ENCODE measurements around the gene MDGA2.
"Not testable (repeated sequence)": the region's sequence is repeated elsewhere in the genome, so short reads cannot be mapped to it uniquely, and the experiment has no call there.

MDGA2 gene

DNA sequence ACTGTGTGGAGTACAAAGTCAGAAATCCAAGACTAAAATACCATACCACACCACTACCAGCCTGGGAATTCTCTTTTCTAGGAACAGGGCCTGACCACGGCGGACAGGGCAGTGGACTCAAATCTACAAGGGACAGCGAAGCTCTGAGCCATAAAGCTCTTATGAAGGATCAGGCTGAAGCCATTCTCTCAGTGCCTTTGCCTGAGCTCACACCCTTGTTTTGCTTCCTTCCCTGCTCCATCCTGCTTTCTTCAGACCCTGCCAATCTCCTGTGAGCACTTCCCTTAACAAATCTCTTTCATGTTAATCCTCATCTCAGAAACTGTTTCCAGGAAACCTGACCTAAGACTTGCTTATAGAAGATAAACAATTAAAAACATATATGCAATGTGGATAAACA is 398.5 kb downstream of the MDGA2 start:
- Mint-ChIP-seq H3K9me3 (peaks cover 10% of the 10 kb centered on the region), H3K4me1 (no peaks in the 10 kb centered on the region), H3K27me3 (no peaks in the 10 kb centered on the region), H3K27ac (ENCODE audit: low read depth) (no peak overlapping the region), H3K36me3 (ENCODE audit: insufficient read depth) (no peaks in the 10 kb centered on the region), H3K4me3 (no peak overlapping the region)
- ATAC-seq (replicated peaks; ENCODE audit: extremely low read depth, poor library complexity, severe bottlenecking) (no peak), DNase-seq (ENCODE audit: low spot score in 2 of 2) (no peak)

DNA sequence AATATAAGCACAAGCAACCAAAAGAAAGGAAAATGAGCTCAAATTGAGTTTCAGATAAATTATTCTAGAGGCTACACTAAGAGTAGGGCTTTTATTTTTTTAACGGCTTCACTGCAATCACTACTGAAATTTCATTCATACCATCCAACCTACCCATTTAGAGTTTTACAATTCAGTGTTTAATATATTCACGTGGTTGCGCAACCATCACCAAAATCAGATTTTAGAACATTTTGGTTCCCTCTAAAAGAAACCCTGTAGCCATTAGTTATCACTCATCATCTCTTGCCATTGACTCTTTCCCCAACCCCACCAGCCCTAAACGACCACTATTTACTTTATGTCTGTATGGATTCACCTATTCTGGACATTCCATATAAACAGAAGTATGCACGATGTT is 401.5 kb downstream of the MDGA2 start:
- H3K27me3 Mint-ChIP-seq, result no peaks in the 10 kb centered on the region
- no peak for DNase-seq (ENCODE audit: low spot score in 2 of 2)
- peaks cover 10% of the 10 kb centered on the region for H3K9me3 Mint-ChIP-seq

GRCh38 chr14:47270715-47271114 is 404.7 kb downstream of the MDGA2 start:
- no peak for DNase-seq (ENCODE audit: low spot score in 2 of 2)
- no peaks in the 10 kb centered on the region for H3K27me3 Mint-ChIP-seq
- no peak overlapping the region for H3K27ac Mint-ChIP-seq (ENCODE audit: low read depth)

More for the DNA sequence above, 401.5 kb downstream of the MDGA2 start:
- Mint-ChIP-seq H3K4me1 (no peaks in the 10 kb centered on the region), H3K4me3 (no peak overlapping the region), H3K36me3 (ENCODE audit: insufficient read depth) (no peaks in the 10 kb centered on the region), H3K27ac (ENCODE audit: low read depth) (no peak overlapping the region)
- no peak for ATAC-seq (replicated peaks; ENCODE audit: extremely low read depth, poor library complexity, severe bottlenecking)

GRCh38 chr14:47269756-47270492 is 405.5 kb downstream of the MDGA2 start:
- Mint-ChIP-seq H3K4me3 (no peak overlapping the region), H3K27me3 (no peaks in the 10 kb centered on the region), H3K9me3 (peaks cover 9% of the 10 kb centered on the region), H3K36me3 (ENCODE audit: insufficient read depth) (no peaks in the 10 kb centered on the region), H3K4me1 (no peaks in the 10 kb centered on the region), H3K27ac (ENCODE audit: low read depth) (no peak overlapping the region)
- no peak for ATAC-seq (replicated peaks; ENCODE audit: extremely low read depth, poor library complexity, severe bottlenecking)
- DNase-seq (ENCODE audit: low spot score in 2 of 2), result no peak

More at GRCh38 chr14:47270715-47271114, 404.7 kb downstream of the MDGA2 start:
- Mint-ChIP-seq H3K4me1 (no peaks in the 10 kb centered on the region), H3K36me3 (ENCODE audit: insufficient read depth) (no peaks in the 10 kb centered on the region), H3K4me3 (no peak overlapping the region), H3K9me3 (peaks cover 9% of the 10 kb centered on the region)
- ATAC-seq (replicated peaks; ENCODE audit: extremely low read depth, poor library complexity, severe bottlenecking), result no peak

GRCh38 chr14:47264842-47265241 is 410.6 kb downstream of the MDGA2 start:
- Mint-ChIP-seq H3K4me3 (no peak overlapping the region), H3K27me3 (no peaks in the 10 kb centered on the region), H3K27ac (ENCODE audit: low read depth) (no peak overlapping the region), H3K36me3 (ENCODE audit: insufficient read depth) (no peaks in the 10 kb centered on the region), H3K9me3 (peaks cover 13% of the 10 kb centered on the region), H3K4me1 (no peaks in the 10 kb centered on the region)
- ATAC-seq (replicated peaks; ENCODE audit: extremely low read depth, poor library complexity, severe bottlenecking) (no peak), DNase-seq (ENCODE audit: low spot score in 2 of 2) (no peak)

GRCh38 chr14:47262801-47263200 is 412.6 kb downstream of the MDGA2 start:
- no peak for DNase-seq (ENCODE audit: low spot score in 2 of 2)
- no peak for ATAC-seq (replicated peaks; ENCODE audit: extremely low read depth, poor library complexity, severe bottlenecking)
- Mint-ChIP-seq H3K27ac (ENCODE audit: low read depth) (no peak overlapping the region), H3K4me1 (no peaks in the 10 kb centered on the region), H3K36me3 (ENCODE audit: insufficient read depth) (no peaks in the 10 kb centered on the region), H3K9me3 (peaks cover 23% of the 10 kb centered on the region), H3K27me3 (no peaks in the 10 kb centered on the region), H3K4me3 (no peak overlapping the region)

- Mint-ChIP-seq H3K4me3 (no peak overlapping the region), H3K36me3 (ENCODE audit: insufficient read depth) (no peaks in the 10 kb centered on the region), H3K27ac (ENCODE audit: low read depth) (no peak overlapping the region), H3K4me1 (no peaks in the 10 kb centered on the region), H3K27me3 (no peaks in the 10 kb centered on the region), H3K9me3 (peaks cover 18% of the 10 kb centered on the region)
- ATAC-seq (replicated peaks; ENCODE audit: extremely low read depth, poor library complexity, severe bottlenecking), result no peak
- DNase-seq (ENCODE audit: low spot score in 2 of 2), result no peak
Observed at GRCh38 chr14:47261350-47261749, 414.1 kb downstream of the MDGA2 start.

DNA sequence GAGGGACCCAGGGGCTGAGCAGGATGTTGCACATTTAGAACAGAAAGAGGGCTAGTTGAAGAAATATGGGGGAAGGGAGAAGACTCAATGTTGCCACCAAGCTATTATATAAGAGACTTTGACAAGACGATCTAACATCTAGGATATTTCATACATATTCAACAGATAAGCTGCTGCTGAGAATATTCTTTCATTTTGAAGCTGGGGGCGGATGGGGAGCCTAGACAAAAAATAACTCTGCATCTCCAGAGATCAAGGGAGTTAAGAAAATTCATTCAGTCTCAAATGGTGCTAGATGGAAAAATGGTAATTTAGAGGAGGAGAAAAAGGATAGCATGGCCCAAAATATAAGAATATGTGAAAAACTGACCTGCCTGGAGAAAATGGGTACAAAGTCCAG is 415.6 kb downstream of the MDGA2 start:
- H3K27me3 Mint-ChIP-seq, result no peaks in the 10 kb centered on the region
- ATAC-seq (replicated peaks; ENCODE audit: extremely low read depth, poor library complexity, severe bottlenecking) (no peak), DNase-seq (ENCODE audit: low spot score in 2 of 2) (no peak)
- no peak overlapping the region for H3K4me3 Mint-ChIP-seq
- H3K27ac Mint-ChIP-seq (ENCODE audit: low read depth), result no peak overlapping the region
- H3K9me3 Mint-ChIP-seq, result peaks cover 15% of the 10 kb centered on the region
- no peaks in the 10 kb centered on the region for H3K4me1 Mint-ChIP-seq
- no peaks in the 10 kb centered on the region for H3K36me3 Mint-ChIP-seq (ENCODE audit: insufficient read depth)

DNA sequence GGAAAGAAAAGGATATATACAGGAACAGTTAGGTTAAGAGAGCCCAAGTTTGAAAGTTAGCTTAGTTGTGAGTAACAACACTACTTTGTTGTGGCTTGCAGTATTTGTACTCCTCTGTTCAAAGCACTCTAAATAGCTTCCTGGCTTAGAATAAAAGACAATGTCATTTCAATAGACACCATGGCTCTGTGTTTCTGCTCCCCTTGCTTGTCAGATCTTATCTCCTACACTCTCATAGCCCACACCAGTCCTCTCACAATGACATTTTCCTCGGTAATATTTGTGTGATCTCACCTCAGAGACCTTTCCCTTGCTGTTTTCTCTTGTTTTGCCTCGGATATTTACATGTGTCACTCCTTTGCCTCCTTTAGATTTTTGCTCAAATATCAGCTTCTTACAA is 418.4 kb downstream of the MDGA2 start:
- DNase-seq (ENCODE audit: low spot score in 2 of 2) (no peak), ATAC-seq (replicated peaks; ENCODE audit: extremely low read depth, poor library complexity, severe bottlenecking) (no peak)
- Mint-ChIP-seq H3K4me3 (no peak overlapping the region), H3K27me3 (no peaks in the 10 kb centered on the region), H3K9me3 (peaks cover 28% of the 10 kb centered on the region), H3K4me1 (no peaks in the 10 kb centered on the region), H3K36me3 (ENCODE audit: insufficient read depth) (no peaks in the 10 kb centered on the region), H3K27ac (ENCODE audit: low read depth) (no peak overlapping the region)

DNA sequence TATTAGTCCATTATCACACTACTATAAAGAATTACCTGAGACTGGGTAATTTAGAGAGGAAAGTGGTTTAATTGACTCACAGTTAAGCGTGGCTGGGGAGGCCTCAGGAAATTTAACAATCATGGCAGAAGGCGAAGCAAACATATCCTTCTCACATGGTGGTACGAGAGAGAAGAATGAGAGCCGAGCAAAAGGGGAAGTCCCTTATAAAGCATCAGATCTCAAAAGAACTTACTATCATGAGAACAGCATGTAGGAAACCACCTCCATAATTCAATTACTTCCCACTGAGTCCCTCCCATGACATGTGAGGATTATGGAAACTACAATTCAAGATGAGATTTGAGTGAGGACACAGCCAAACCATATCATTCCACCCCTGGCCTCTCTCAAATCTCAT is 422.6 kb downstream of the MDGA2 start:
- Mint-ChIP-seq H3K4me3 (no peak overlapping the region), H3K4me1 (no peaks in the 10 kb centered on the region), H3K27me3 (no peaks in the 10 kb centered on the region), H3K9me3 (peaks cover 26% of the 10 kb centered on the region), H3K36me3 (ENCODE audit: insufficient read depth) (no peaks in the 10 kb centered on the region), H3K27ac (ENCODE audit: low read depth) (no peak overlapping the region)
- ATAC-seq (replicated peaks; ENCODE audit: extremely low read depth, poor library complexity, severe bottlenecking), result no peak
- no peak for DNase-seq (ENCODE audit: low spot score in 2 of 2)

GRCh38 chr14:47246367-47246766 is 429.0 kb downstream of the MDGA2 start:
- Mint-ChIP-seq H3K9me3 (peaks cover 12% of the 10 kb centered on the region), H3K36me3 (ENCODE audit: insufficient read depth) (peaks cover 3% of the 10 kb centered on the region), H3K27me3 (no peaks in the 10 kb centered on the region), H3K27ac (ENCODE audit: low read depth) (no peak overlapping the region), H3K4me3 (no peak overlapping the region), H3K4me1 (no peaks in the 10 kb centered on the region)
- DNase-seq (ENCODE audit: low spot score in 2 of 2) (no peak), ATAC-seq (replicated peaks; ENCODE audit: extremely low read depth, poor library complexity, severe bottlenecking) (no peak)

DNA sequence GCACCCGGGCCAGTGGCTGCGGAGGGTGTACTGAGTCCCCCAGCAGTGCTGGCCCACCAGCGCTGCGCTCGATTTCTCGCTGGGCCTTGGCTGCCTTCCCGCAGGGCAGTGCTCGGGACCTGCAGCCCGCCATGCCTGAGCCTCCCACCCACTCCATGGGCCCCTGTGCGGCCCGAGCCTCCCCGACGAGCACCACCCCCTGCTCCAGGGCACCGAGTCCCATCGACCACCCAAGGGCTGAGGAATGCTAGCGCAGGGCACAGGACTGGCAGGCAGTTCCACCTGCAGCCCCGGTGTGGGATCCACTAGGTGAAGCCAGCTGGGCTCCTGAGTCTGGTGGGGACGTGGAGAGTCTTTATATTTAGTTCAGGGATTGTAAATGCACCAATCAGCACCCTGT is 432.8 kb downstream of the MDGA2 start:
- H3K9me3 Mint-ChIP-seq; H3K4me3 Mint-ChIP-seq; H3K27me3 Mint-ChIP-seq; H3K36me3 Mint-ChIP-seq (ENCODE audit: insufficient read depth); ATAC-seq (replicated peaks; ENCODE audit: extremely low read depth, poor library complexity, severe bottlenecking); H3K4me1 Mint-ChIP-seq; H3K27ac Mint-ChIP-seq (ENCODE audit: low read depth); DNase-seq (ENCODE audit: low spot score in 2 of 2): not testable (repeated sequence)

- DNase-seq (ENCODE audit: low spot score in 2 of 2), result no peak
- no peaks in the 10 kb centered on the region for H3K4me1 Mint-ChIP-seq
- no peak overlapping the region for H3K4me3 Mint-ChIP-seq
- no peak overlapping the region for H3K27ac Mint-ChIP-seq (ENCODE audit: low read depth)
- H3K27me3 Mint-ChIP-seq, result no peaks in the 10 kb centered on the region
- ATAC-seq (replicated peaks; ENCODE audit: extremely low read depth, poor library complexity, severe bottlenecking), result no peak
- peaks cover 6% of the 10 kb centered on the region for H3K9me3 Mint-ChIP-seq
- H3K36me3 Mint-ChIP-seq (ENCODE audit: insufficient read depth), result no peaks in the 10 kb centered on the region
Observed at GRCh38 chr14:47240748-47241437, 434.5 kb downstream of the MDGA2 start.

Measured in central memory CD8-positive, alpha-beta T cell (primary cell).